ENCODE data around the gene ZNF483. TPM values are rescaled to one million over a fixed set of nuclear protein-coding genes. Genes with fewer than 3 reads are reported as not detected.
A peak's percentile ranks its signal among the peaks of the same experiment; 100 is the strongest.

Gene ZNF483
- total RNA-seq, 1 donor, result 2.6 TPM

DNA sequence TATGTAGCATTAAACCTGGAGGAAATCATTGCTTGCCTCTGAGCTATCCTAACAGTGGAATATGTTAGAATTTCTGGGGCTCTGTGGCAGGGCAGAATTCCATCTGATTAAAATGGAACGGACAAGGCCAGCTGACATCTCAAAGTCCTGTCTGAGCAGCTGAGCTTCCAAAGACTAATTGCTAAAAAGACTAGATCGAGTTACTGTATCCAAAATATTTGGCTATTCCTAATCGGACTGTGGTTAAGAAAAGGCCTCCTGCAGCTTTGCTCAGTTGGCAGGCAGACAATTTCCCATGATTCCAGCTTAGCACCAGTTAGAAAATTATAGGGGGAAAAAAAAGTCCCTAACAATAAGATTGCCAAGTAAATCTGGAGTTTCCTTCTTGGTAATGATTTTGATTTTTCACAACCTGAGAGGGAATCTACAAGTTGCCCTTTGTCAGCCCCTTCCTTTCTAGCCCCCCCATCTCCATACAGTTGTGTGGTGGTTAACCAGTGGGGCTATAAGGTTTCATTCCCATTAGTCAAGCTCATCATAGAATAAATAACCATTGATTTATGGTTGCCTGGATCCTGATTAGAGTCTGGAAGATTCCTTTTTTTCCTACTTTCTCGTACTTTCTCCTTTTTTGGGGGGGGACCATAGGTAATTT, 48.1 kb downstream of the ZNF483 start:
- H3K4me3 ChIP-seq (ENCODE audit: low read depth, low read length), result no peak overlapping the region
- TF ChIP-seq, protein P1, sequence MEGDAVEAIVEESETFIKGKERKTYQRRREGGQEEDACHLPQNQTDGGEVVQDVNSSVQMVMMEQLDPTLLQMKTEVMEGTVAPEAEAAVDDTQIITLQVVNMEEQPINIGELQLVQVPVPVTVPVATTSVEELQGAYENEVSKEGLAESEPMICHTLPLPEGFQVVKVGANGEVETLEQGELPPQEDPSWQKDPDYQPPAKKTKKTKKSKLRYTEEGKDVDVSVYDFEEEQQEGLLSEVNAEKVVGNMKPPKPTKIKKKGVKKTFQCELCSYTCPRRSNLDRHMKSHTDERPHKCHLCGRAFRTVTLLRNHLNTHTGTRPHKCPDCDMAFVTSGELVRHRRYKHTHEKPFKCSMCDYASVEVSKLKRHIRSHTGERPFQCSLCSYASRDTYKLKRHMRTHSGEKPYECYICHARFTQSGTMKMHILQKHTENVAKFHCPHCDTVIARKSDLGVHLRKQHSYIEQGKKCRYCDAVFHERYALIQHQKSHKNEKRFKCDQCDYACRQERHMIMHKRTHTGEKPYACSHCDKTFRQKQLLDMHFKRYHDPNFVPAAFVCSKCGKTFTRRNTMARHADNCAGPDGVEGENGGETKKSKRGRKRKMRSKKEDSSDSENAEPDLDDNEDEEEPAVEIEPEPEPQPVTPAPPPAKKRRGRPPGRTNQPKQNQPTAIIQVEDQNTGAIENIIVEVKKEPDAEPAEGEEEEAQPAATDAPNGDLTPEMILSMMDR (IDR thresholded peaks at IDR 0.05; ENCODE audit: insufficient read depth, low read length), result no peak
- DNase-seq (ENCODE audit: low read depth), result peak; percentile 97

DNA sequence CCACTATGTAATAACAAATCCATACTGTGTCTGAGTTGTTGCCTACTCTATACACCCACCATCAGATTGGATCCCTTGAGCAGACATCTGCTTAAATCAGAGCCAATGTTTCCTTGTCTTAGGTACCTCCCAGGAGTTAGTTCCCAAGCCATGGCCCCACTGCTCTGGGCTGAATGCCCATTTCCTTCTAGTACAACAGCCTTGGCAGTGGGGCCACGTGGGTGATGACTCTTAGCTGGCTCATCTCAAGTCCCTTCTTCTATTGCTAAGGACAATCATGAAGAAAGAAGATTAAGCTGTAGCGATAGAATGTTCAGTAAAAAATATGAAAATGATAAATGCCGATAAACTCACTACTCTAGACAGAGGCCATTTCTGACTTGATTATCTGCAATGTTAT, 57.9 kb downstream of the ZNF483 start:
- DNase-seq (ENCODE audit: low read depth), result peak; percentile 47
- H3K4me3 ChIP-seq (ENCODE audit: low read depth, low read length), result no peak overlapping the region
- TF ChIP-seq, protein P1 (IDR thresholded peaks at IDR 0.05; ENCODE audit: insufficient read depth, low read length), result no peak

DNA sequence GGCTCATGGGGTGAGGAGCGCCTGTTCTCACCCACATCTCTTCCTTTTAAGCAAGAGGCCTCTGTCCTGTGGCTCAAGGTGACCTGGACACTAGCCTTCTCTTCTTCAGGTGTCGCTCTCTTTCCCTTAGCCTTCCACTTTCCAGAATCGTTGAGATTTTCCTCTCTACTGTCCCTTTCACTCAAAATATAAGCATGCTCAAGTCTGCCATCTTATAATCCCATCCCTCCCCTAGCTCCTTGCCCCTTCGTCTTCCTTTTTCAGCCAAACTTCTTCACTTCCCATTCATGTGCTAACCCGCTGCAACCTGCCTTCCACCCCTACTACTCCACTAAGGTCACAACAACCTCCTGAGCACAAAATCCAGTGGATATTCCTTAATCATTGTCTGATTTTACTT, 61.4 kb downstream of the ZNF483 start:
- DNase-seq (ENCODE audit: low read depth), result no peak
- TF ChIP-seq, protein P1 (IDR thresholded peaks at IDR 0.05; ENCODE audit: insufficient read depth, low read length), result no peak
- no peak overlapping the region for H3K4me3 ChIP-seq (ENCODE audit: low read depth, low read length)

DNA sequence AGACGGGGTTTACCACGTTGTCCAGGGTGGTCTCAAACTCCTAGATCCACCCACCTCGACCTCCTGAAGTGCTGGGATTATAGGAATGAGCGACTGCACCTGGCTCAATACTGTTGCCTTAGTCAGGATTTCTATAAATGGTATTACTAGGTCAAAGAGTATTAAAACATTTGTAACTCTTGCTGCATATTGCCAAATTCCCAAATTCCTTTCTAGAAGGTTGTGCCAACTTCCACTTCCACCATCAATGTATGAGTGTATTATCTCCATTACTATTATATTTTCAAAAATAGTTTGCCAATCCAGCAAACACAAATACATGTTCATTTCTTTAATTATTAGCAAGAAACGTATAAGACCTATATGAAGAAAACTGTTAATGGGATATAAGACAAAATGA, 63.9 kb downstream of the ZNF483 start:
- peak; percentile 58 for DNase-seq (ENCODE audit: low read depth)
- TF ChIP-seq, protein P1 (IDR thresholded peaks at IDR 0.05; ENCODE audit: insufficient read depth, low read length), result no peak
- no peak overlapping the region for H3K4me3 ChIP-seq (ENCODE audit: low read depth, low read length)

DNA sequence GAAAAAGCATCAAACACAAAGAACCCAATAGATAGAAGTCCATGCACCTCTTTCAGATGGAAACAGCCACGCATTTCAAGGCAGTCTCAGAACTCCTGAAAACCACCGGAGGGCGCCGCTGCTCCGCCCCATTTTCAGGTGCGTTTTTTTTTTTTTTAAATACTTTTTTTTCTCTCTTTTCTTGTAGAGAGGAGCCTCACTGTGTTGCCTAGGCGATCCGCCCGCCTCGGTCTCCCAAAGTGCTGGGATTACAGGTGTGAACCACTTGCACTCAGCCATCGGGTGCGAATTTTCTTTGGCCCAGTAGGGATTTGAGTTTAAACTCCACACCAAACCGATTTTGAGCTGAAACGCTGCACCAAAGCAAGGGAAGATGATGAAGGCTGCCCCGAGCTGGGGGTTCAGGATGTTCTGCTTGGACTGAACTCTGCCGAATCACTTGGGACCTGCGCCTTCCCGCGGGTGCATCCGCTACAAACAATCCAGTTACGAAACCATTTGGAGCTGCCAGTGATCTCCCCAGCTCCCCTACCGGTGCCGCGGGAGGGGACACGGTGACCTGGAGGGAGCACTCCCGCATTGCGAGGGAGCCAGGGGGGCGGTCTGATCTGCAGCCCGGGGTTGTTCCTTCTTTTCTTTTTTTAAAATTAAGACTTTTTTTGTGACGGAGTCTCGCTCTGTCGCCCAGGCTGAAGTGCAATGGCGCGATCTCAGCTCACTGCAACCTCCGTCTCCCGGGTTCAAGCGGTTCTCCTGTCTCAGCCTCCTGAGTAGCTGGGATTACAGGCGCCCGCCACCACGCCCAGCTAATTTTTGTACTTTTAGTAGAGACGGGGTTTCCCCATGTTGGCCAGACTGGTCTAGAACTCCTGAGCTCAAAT, 73.1 kb downstream of the ZNF483 start:
- TF ChIP-seq, protein P1 (IDR thresholded peaks at IDR 0.05; ENCODE audit: insufficient read depth, low read length), result peak; percentile 76
- peak; percentile 77 for DNase-seq (ENCODE audit: low read depth)

DNA sequence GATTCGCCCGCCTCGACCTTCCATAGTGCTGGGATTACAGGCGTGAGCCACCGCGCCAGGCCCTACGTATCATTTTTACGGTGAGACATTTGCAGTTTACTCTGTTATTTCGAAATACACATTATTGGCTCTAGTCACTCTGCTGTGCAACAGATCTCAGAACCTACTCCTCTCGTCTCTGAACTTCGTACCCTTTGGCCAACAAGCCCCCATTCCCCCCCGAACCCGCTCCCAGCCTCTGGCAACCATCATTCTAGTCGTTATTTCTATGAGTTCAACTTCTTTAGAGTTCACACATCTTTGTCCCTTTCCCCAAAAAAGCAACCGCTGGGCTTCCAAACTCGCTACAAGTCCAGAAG, 73.7 kb downstream of the ZNF483 start:
- peak; percentile 60 for DNase-seq (ENCODE audit: low read depth)
- TF ChIP-seq, protein P1 (IDR thresholded peaks at IDR 0.05; ENCODE audit: insufficient read depth, low read length), result no peak
- peak overlapping the region; percentile 73 for H3K4me3 ChIP-seq (ENCODE audit: low read depth, low read length)

More for the DNA sequence above, 73.1 kb downstream of the ZNF483 start:
- H3K4me3 ChIP-seq (ENCODE audit: low read depth, low read length), result peak overlapping the region; percentile 73
